Hematopoietic multipotent progenitor cell treated with erythropoietin and hydrocortisone succinate and interleukin-3 and kit ligand, for 8 days (in vitro differentiated cells): ENCODE results near the gene OR6C70.
A peak's percentile ranks its signal among the peaks of the same experiment; 100 is the strongest.
"Not testable (repeated sequence)": the region's sequence is repeated elsewhere in the genome, so short reads cannot be mapped to it uniquely, and the experiment has no call there.

Source experiments
- DNase-seq: peaks from one replicate; pipeline ENCODE4 v3.0.0-alpha.2; 2015

OR6C70 gene

DNA sequence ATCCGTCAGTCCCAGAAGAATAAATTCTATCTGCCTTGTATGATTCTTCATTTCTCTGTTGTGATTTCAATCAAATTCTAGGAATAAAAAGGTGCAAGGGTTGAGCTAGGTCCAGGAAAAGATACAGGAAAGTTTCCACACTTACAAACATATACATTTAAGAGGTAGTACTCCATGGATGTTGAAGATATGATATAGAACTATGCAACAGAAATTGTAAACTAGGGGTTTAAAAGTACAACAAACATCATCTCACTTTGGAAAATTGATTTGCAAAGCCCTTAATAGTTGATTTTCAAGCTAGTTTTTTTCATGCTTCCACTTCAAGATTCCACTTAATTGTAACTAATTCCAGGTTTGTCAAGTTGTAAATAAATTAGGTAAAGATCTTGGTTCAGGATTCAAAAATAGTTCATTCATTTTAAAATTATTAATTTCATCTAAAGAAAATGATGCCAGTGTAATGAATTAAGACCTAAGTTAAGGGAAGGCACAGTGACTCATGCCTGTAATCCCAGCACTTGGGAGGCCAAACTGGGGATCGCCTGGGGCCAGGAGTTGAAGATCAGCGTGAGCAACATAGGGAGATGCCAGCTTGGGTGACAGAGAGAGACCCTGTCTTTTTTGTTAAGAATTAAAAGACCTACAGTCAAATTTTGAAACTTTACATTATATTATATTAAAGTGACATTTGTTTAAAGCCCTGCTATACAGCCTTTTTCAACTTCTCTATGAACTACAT, at the start of gene OR6C70:
Gene OR6C70 (minus strand): TSS at position 51 of the 742 bp plus-strand sequence. CDS start 0 bp downstream, at position 51.
- DNase-seq, result no peak

DNA sequence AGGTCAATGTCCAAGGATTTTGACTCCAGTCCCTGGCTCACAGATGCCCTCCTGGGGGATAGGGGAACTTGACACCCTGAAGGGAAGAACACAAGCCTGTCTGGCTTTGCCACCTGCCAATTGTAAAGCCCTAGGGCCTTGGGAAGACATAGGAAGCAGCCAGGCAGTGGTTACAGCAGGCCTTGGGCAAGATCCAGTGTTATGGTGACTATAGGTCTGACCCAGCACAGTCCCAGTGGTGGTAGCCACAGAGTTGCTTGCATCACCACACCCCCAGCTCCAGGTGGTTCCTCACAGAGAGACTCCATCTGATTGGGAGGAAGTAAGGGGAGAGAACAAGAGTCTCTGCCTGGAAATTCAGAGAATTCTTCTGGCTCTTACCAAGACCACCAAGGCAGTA, 46.5 kb upstream of the OR6C70 start:
- no peak for DNase-seq

DNA sequence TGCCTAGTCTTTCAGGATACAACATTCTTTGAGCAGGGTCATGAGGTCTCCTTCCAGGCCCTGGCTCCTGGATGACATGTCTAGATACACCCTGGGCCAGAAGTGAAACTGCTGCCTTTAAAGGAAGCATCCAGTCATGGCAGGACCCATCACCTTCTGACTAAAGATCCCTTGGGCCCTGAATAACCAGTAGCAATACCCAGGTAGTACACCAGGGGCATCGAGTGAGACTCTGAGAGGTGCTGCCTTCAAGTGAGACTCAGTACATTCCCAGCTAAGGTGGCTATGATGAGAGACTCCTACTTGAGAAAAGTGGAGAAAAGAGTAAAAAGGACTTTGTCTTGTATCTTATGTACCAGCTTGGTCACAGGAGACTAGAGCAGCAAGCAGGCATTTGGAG, 45.8 kb upstream of the OR6C70 start:
- DNase-seq, result no peak

DNA sequence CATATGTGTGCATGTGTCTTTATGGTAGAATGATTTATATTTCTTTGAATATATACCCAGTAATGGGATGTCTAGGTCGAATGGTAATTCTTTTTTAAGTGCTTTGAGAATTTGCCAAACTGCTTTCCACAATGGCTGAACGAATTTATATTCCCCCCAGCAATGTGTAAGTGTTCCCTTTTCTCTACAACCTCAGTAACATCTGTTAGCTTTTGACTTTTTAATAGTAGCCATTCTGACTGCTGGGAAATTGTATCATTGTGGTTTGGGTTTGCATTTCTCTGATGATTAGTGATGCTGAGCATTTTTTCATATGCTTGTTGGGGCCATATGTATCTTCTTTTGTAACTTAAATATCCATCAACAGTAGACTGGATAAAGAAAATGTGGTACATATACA, 31.7 kb upstream of the OR6C70 start:
- no peak for DNase-seq

GRCh38 chr12:55499810-55500252, 29.9 kb upstream of the OR6C70 start:
- DNase-seq, result peak; percentile 73

GRCh38 chr12:55499231-55499630, 29.3 kb upstream of the OR6C70 start:
- no peak for DNase-seq

DNA sequence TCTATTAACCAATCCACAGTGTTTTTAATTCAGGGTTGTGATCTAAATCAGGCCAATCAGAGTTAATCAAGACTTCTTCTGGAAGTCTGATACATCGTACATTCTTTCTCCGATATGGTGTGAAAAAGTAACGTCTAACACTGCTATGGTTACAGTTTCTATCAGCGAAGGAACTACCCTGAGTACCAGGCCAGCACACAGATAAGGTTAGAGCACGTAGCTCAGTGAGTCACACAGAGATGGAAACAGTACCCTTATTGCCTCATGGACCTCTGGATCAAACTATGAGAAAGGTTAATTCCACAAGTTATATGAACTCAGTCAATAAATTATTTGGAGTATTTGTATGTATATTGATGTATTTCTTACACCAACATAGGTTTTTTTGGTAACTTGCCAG, 25.6 kb upstream of the OR6C70 start:
- DNase-seq, result no peak

DNA sequence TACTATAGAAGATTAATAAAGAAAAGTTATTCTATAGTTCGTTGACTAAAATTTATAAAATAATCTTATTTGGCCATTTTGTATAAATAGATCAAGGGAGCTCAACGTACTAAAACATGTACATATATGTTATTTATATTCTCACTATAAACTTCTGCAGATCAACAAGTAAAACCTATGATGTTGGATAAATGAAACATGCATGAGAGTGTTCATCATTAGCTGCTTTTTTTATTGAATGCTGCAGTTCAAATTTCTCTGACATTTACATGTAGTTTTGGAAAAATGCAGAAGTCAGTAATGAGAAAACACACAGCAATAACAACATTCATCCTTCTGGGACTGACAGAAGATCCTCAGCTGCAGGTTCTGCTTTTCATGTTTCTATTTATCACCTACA, 22.1 kb upstream of the OR6C70 start, which contains the start of gene OR6C68:
Gene OR6C68 (plus strand): TSS at position 301 of the 400 bp plus-strand sequence. CDS start 0 bp downstream, at position 301.
- no peak for DNase-seq

GRCh38 chr12:55484284-55484683, 14.3 kb upstream of the OR6C70 start:
- not testable (repeated sequence) for DNase-seq

- not testable (repeated sequence) for DNase-seq
These were observed 9.2 kb upstream of the OR6C70 start for GRCh38 chr12:55479136-55479535.

GRCh38 chr12:55472264-55472663, 2.3 kb upstream of the OR6C70 start:
- DNase-seq, result no peak

- no peak for DNase-seq
These were observed 647 bp downstream of the OR6C70 start for GRCh38 chr12:55469291-55469690.

DNA sequence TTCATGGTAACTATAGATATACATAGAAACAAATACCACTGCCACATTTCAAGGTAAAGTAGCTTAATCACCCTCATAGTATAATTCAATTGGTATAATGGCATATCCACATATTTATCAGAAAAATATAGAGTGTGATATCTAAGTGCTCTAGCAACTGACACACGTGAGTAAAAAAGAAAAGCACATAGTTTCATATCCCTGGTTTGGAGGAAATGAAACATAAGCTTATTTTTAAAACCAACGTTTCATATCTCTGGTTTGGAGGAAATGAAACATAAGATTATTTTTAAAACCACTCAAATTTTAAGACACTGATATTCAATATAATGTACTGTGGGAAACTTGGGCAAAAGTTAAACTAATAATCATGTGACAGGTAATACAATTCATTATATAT, 2.1 kb downstream of the OR6C70 start:
- no peak for DNase-seq

DNA sequence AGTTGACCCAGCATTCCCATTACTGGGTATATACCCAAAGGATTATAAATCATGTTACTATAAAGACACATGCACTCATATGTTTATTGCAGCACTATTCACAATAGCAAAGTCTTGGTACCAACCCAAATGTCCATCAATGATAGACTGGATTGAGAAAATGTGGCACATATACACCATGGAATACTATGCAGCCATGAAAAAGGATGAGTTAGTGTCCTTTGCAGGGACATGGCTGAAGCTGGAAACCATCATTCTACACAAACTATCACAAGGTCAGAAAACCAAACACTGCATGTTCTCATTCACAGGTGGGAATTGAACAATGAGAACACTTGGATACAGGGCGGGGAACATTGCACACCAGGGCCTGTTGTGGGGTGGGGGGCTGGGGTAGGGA, 5.0 kb downstream of the OR6C70 start:
- not testable (repeated sequence) for DNase-seq

DNA sequence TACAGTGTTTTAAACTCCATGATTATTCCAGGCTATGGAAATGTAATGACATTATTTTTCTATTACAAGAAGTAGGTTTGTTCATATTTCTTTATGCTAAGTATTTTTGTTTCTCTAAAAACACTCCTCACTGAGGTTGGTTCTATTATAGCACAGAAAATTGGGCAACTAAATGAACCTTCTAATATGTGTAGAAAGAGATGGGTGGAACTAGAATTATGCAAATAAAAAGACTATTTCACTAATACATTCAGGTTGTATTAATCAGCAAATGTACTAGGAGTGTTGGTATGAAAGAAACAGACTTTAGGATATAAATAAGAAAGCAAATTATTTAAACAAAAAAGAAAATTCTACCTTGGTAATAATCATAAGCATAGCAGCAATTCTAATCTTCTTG, 21.1 kb downstream of the OR6C70 start:
- no peak for DNase-seq

DNA sequence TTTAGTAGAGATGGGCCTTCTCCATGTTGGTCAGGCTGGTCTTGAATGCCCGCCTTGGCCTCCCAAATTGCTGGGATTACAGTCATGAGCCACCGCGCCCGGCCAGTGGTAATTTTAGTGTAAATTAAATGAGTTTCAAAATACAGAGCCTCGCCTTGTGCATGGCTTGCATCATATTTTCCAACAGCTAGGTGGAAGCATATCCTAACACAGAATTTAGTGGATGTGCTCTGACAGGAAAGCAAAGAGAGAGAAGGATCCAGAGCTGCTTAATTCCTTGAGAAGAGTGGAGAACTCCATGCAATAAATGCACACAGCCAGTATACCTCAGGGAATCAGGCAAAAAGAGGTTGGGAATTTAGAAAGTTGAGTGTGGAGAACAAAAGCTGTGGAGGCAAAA, 23.6 kb downstream of the OR6C70 start:
- DNase-seq, result no peak

GRCh38 chr12:55445357-55445756, 24.6 kb downstream of the OR6C70 start:
- no peak for DNase-seq

- no peak for DNase-seq
These were observed 26.2 kb downstream of the OR6C70 start, which contains the start of gene OR6C2 for GRCh38 chr12:55443776-55444175. OR6C2 (plus strand) TSS chr12:55444076; CDS start chr12:55452214, 8,138 bp downstream.

- not testable (repeated sequence) for DNase-seq
These were observed 28.7 kb downstream of the OR6C70 start for GRCh38 chr12:55441233-55441632.

DNA sequence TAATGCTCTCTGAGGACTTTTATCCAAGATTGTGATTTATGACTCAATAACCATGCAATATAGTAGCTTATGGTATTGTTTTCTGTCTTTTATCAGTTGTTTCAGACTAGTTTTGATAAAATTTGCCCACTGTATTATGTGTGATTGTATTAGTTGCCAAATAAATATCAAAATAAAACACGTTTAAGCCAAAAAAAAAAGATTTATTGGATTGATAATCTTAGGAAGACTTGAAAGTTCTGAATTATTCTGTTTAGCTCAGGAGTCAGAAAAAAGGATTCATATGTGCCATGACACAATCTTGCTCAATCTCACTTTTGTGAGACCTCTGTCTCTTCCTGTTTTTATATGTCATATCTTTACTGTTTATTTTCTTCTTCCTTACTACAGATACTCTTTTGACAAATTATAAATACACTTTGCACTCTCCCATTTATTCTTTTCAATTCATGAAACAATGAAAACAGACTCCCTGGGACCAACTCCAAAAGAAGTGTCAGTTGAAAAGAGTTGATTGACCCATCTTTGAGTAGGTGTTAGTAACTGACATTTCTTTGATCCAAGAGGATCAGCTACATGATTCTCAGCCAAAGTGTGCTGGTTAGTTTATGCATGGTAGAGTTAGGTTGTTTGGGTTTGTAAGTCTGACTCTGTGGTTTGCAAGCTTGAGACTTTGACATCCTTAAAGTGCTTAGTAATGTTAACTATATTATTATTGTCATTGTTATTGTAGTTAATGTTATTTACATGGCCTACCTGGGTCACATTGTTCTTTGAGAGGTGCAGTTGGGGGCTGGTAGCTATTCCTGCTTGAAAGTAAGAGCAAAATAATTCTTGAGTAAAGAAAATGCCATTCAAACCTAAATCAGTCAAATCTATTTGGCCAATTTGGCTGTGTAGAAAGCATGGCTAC, 41.4 kb downstream of the OR6C70 start:
- no peak for DNase-seq

GRCh38 chr12:55425954-55426353, 44.0 kb downstream of the OR6C70 start, which contains the start of gene OR6C76:
OR6C76 (plus strand) TSS chr12:55426254; CDS start chr12:55426254, 0 bp downstream.
- DNase-seq, result no peak

GRCh38 chr12:55420307-55420962, 49.5 kb downstream of the OR6C70 start:
- DNase-seq, result no peak
